Measurements from ENCODE around the gene SFRP2.

GRCh38 chr4:153822316-153822715 lies 33.4 kb upstream of the SFRP2 start:
- TF ChIP-seq CTCF (IDR thresholded peaks at IDR 0.05 in 4 of 5, conservative IDR thresholded peaks at IDR 0.05 in 1 of 5): no peak
- TF ChIP-seq POLR2A (IDR thresholded peaks at IDR 0.05): no peak
